ENCODE measurements around the gene RNASE1. TPM values are rescaled to one million over a fixed set of nuclear protein-coding genes. Genes with fewer than 3 reads are reported as not detected.
A peak's percentile ranks its signal among the peaks of the same experiment; 100 is the strongest.

Gene RNASE1
- total RNA-seq, 2 experiments from 2014 or later, result not detected

- Mint-ChIP-seq H3K4me3 (no peak overlapping the region), H3K27me3 (peaks cover 15% of the 10 kb centered on the region), H3K36me3 (no peaks in the 10 kb centered on the region), H3K9me3 (ENCODE audit: low read depth) (no peaks in the 10 kb centered on the region), H3K4me1 (peaks cover 13% of the 10 kb centered on the region), H3K27ac (no peak overlapping the region)
- CTCF ChIA-PET, result interaction anchor here (1.0 to 1.6 kb wide), 2 partner anchors 8 to 74 kb away, joined by 3 read pairs; no protein-coding TSS in a partner anchor
- DNase-seq (no peak), ATAC-seq (no peak)
Observed at GRCh38 chr14:20799456-20799891, 3.2 kb downstream of the RNASE1 start.

- no peak for ATAC-seq
- Mint-ChIP-seq H3K36me3 (no peaks in the 10 kb centered on the region), H3K4me1 (peaks cover 13% of the 10 kb centered on the region), H3K4me3 (no peak overlapping the region), H3K27ac (no peak overlapping the region), H3K9me3 (ENCODE audit: low read depth) (no peaks in the 10 kb centered on the region), H3K27me3 (peaks cover 15% of the 10 kb centered on the region)
- CTCF ChIA-PET, result interaction anchor here (1.0 kb wide), 1 partner anchor 9 kb away, joined by 3 read pairs; no protein-coding TSS in a partner anchor
- DNase-seq, result no peak
Observed at GRCh38 chr14:20798932-20799331, 3.7 kb downstream of the RNASE1 start.

- H3K27me3 Mint-ChIP-seq, result peaks cover 15% of the 10 kb centered on the region
- H3K4me3 Mint-ChIP-seq, result no peak overlapping the region
- no peak for ATAC-seq
- H3K36me3 Mint-ChIP-seq, result no peaks in the 10 kb centered on the region
- no peaks in the 10 kb centered on the region for H3K9me3 Mint-ChIP-seq (ENCODE audit: low read depth)
- no peak overlapping the region for H3K27ac Mint-ChIP-seq
- peaks cover 15% of the 10 kb centered on the region for H3K4me1 Mint-ChIP-seq
- DNase-seq, result no peak
- CTCF ChIA-PET, result no interaction called here
Observed at GRCh38 chr14:20798318-20798717, 4.3 kb downstream of the RNASE1 start.

GRCh38 chr14:20797164-20797563 is 5.5 kb downstream of the RNASE1 start:
- ATAC-seq (no peak), DNase-seq (no peak)
- Mint-ChIP-seq H3K27ac (no peak overlapping the region), H3K4me3 (no peak overlapping the region), H3K9me3 (ENCODE audit: low read depth) (no peaks in the 10 kb centered on the region), H3K4me1 (peaks cover 24% of the 10 kb centered on the region), H3K27me3 (peaks cover 13% of the 10 kb centered on the region), H3K36me3 (no peaks in the 10 kb centered on the region)
- CTCF ChIA-PET, result no interaction called here

- H3K4me1 Mint-ChIP-seq, result peaks cover 14% of the 10 kb centered on the region
- CTCF ChIA-PET, result interaction anchor here (0.7 kb wide), 1 partner anchor 130 kb away, joined by 3 read pairs; no protein-coding TSS in a partner anchor
- H3K36me3 Mint-ChIP-seq, result no peaks in the 10 kb centered on the region
- ATAC-seq, result no peak
- H3K27ac Mint-ChIP-seq, result no peak overlapping the region
- no peak for DNase-seq
- H3K4me3 Mint-ChIP-seq, result no peak overlapping the region
- peaks cover 5% of the 10 kb centered on the region for H3K27me3 Mint-ChIP-seq
- no peaks in the 10 kb centered on the region for H3K9me3 Mint-ChIP-seq (ENCODE audit: low read depth)
Observed at GRCh38 chr14:20794644-20795369, 7.8 kb downstream of the RNASE1 start.

- Mint-ChIP-seq H3K4me1 (peaks cover 14% of the 10 kb centered on the region), H3K36me3 (no peaks in the 10 kb centered on the region), H3K9me3 (ENCODE audit: low read depth) (no peaks in the 10 kb centered on the region), H3K4me3 (no peak overlapping the region), H3K27me3 (no peaks in the 10 kb centered on the region), H3K27ac (no peak overlapping the region)
- CTCF ChIA-PET, result no interaction called here
- no peak for DNase-seq
- no peak for ATAC-seq
Observed at GRCh38 chr14:20792556-20792955, 10.1 kb downstream of the RNASE1 start.

GRCh38 chr14:20791597-20791996 is 11.0 kb downstream of the RNASE1 start:
- Mint-ChIP-seq H3K4me1 (peaks cover 14% of the 10 kb centered on the region), H3K4me3 (no peak overlapping the region), H3K27me3 (no peaks in the 10 kb centered on the region), H3K36me3 (no peaks in the 10 kb centered on the region), H3K9me3 (ENCODE audit: low read depth) (no peaks in the 10 kb centered on the region), H3K27ac (no peak overlapping the region)
- ATAC-seq, result no peak
- CTCF ChIA-PET, result no interaction called here
- no peak for DNase-seq

- no peaks in the 10 kb centered on the region for H3K9me3 Mint-ChIP-seq (ENCODE audit: low read depth)
- H3K27me3 Mint-ChIP-seq, result no peaks in the 10 kb centered on the region
- H3K4me1 Mint-ChIP-seq, result peaks cover 14% of the 10 kb centered on the region
- no peaks in the 10 kb centered on the region for H3K36me3 Mint-ChIP-seq
- no peak overlapping the region for H3K27ac Mint-ChIP-seq
- H3K4me3 Mint-ChIP-seq, result no peak overlapping the region
- CTCF ChIA-PET, result no interaction called here
- ATAC-seq, result no peak
- no peak for DNase-seq
Observed at GRCh38 chr14:20791187-20791586, 11.5 kb downstream of the RNASE1 start.

- Mint-ChIP-seq H3K36me3 (no peaks in the 10 kb centered on the region), H3K27me3 (no peaks in the 10 kb centered on the region), H3K27ac (no peak overlapping the region), H3K4me1 (peaks cover 14% of the 10 kb centered on the region), H3K4me3 (no peak overlapping the region), H3K9me3 (ENCODE audit: low read depth) (no peaks in the 10 kb centered on the region)
- CTCF ChIA-PET, result no interaction called here
- DNase-seq (no peak), ATAC-seq (no peak)
Observed at GRCh38 chr14:20790464-20791116, 12.1 kb downstream of the RNASE1 start.

- CTCF ChIA-PET, result no interaction called here
- no peak for DNase-seq
- no peaks in the 10 kb centered on the region for H3K36me3 Mint-ChIP-seq
- H3K4me1 Mint-ChIP-seq, result peaks cover 12% of the 10 kb centered on the region
- no peak overlapping the region for H3K4me3 Mint-ChIP-seq
- no peak overlapping the region for H3K27ac Mint-ChIP-seq
- H3K27me3 Mint-ChIP-seq, result no peaks in the 10 kb centered on the region
- no peaks in the 10 kb centered on the region for H3K9me3 Mint-ChIP-seq (ENCODE audit: low read depth)
- ATAC-seq, result no peak
Observed at GRCh38 chr14:20789230-20789813, 13.3 kb downstream of the RNASE1 start.

GRCh38 chr14:20787025-20787424 is 15.6 kb downstream of the RNASE1 start:
- DNase-seq (no peak), ATAC-seq (no peak)
- H3K27me3 Mint-ChIP-seq, result no peaks in the 10 kb centered on the region
- CTCF ChIA-PET, result interaction anchor here (1.7 kb wide), 1 partner anchor 318 kb away, joined by 3 read pairs; no protein-coding TSS in a partner anchor
- H3K4me1 Mint-ChIP-seq, result peaks cover 7% of the 10 kb centered on the region
- no peak overlapping the region for H3K4me3 Mint-ChIP-seq
- no peaks in the 10 kb centered on the region for H3K36me3 Mint-ChIP-seq
- no peak overlapping the region for H3K27ac Mint-ChIP-seq
- no peaks in the 10 kb centered on the region for H3K9me3 Mint-ChIP-seq (ENCODE audit: low read depth)

- peak; percentile 48 for DNase-seq
- ATAC-seq, result peak; percentile 86
- Mint-ChIP-seq H3K36me3 (no peaks in the 10 kb centered on the region), H3K4me3 (peak overlapping the region; percentile 51), H3K9me3 (ENCODE audit: low read depth) (no peaks in the 10 kb centered on the region), H3K4me1 (peaks cover 20% of the 10 kb centered on the region), H3K27me3 (peaks cover 5% of the 10 kb centered on the region), H3K27ac (peak overlapping the region; percentile 84)
- CTCF ChIA-PET, result interaction anchor here (1.0 to 2.3 kb wide), 5 partner anchors 18 to 189 kb away, joined by 3 to 6 read pairs (median 4); no protein-coding TSS in a partner anchor
Observed at GRCh38 chr14:20782280-20782890, 20.3 kb downstream of the RNASE1 start.

- H3K27me3 Mint-ChIP-seq, result peaks cover 5% of the 10 kb centered on the region
- CTCF ChIA-PET, result interaction anchor here (1.0 to 2.3 kb wide), 6 partner anchors 17 to 189 kb away, joined by 3 to 6 read pairs (median 4); no protein-coding TSS in a partner anchor
- no peak for DNase-seq
- H3K4me1 Mint-ChIP-seq, result peaks cover 20% of the 10 kb centered on the region
- ATAC-seq, result peak; percentile 44
- H3K9me3 Mint-ChIP-seq (ENCODE audit: low read depth), result no peaks in the 10 kb centered on the region
- peak overlapping the region; percentile 84 for H3K27ac Mint-ChIP-seq
- peak overlapping the region; percentile 51 for H3K4me3 Mint-ChIP-seq
- H3K36me3 Mint-ChIP-seq, result no peaks in the 10 kb centered on the region
Observed at GRCh38 chr14:20781803-20782202, 20.8 kb downstream of the RNASE1 start.

Data from activated CD8-positive, alpha-beta memory T cell treated with anti-CD3 and anti-CD28 coated beads, Interleukin-2, amount 10 ng/mL, durations not matched to agents 7 days and 5 days (primary cell).